Measurements from ENCODE around the gene EFL1.
"Not testable (repeated sequence)": the region's sequence is repeated elsewhere in the genome, so short reads cannot be mapped to it uniquely, and the experiment has no call there.

EFL1 gene

GRCh38 chr15:82196353-82196752 is 66.2 kb downstream of the EFL1 start:
- CTCF ChIA-PET = interaction anchor here (1.0 to 1.8 kb wide), 3 partner anchors 84 to 90 kb away, joined by 3 to 10 read pairs (median 4); no protein-coding TSS in a partner anchor
- Mint-ChIP-seq H3K4me3 (no peak overlapping the region), H3K4me1 (no peaks in the 10 kb centered on the region), H3K27ac (no peak overlapping the region), H3K36me3 (no peaks in the 10 kb centered on the region), H3K27me3 (no peaks in the 10 kb centered on the region), H3K9me3 (no peaks in the 10 kb centered on the region)
- DNase-seq = no peak

GRCh38 chr15:82195818-82196217 is 66.7 kb downstream of the EFL1 start:
- H3K27me3 Mint-ChIP-seq, H3K9me3 Mint-ChIP-seq, H3K27ac Mint-ChIP-seq, H3K4me3 Mint-ChIP-seq, DNase-seq, H3K4me1 Mint-ChIP-seq, H3K36me3 Mint-ChIP-seq: not testable (repeated sequence)
- CTCF ChIA-PET = interaction anchor here (1.3 to 1.8 kb wide), 2 partner anchors 87 to 89 kb away, joined by 3 to 10 read pairs; no protein-coding TSS in a partner anchor

GRCh38 chr15:82194488-82194887 is 68.0 kb downstream of the EFL1 start:
- DNase-seq, H3K4me1 Mint-ChIP-seq, CTCF ChIA-PET: not testable (repeated sequence)

GRCh38 chr15:82193435-82193834 is 69.1 kb downstream of the EFL1 start:
- H3K4me3 Mint-ChIP-seq, H3K27me3 Mint-ChIP-seq, H3K36me3 Mint-ChIP-seq, H3K9me3 Mint-ChIP-seq, DNase-seq, CTCF ChIA-PET, H3K4me1 Mint-ChIP-seq, H3K27ac Mint-ChIP-seq: not testable (repeated sequence)

More at GRCh38 chr15:82194488-82194887, 68.0 kb downstream of the EFL1 start:
- H3K36me3 Mint-ChIP-seq, H3K27me3 Mint-ChIP-seq, H3K4me3 Mint-ChIP-seq, H3K27ac Mint-ChIP-seq, H3K9me3 Mint-ChIP-seq: not testable (repeated sequence)

GRCh38 chr15:82192394-82192793 is 70.1 kb downstream of the EFL1 start:
- DNase-seq, H3K9me3 Mint-ChIP-seq, CTCF ChIA-PET, H3K27ac Mint-ChIP-seq, H3K27me3 Mint-ChIP-seq, H3K4me3 Mint-ChIP-seq, H3K4me1 Mint-ChIP-seq, H3K36me3 Mint-ChIP-seq: not testable (repeated sequence)

GRCh38 chr15:82186719-82187406 is 75.7 kb downstream of the EFL1 start:
- CTCF ChIA-PET = interaction anchor here (0.9 kb wide), 1 partner anchor 11 kb away, joined by 3 read pairs; no protein-coding TSS in a partner anchor
- Mint-ChIP-seq H3K36me3 (no peaks in the 10 kb centered on the region), H3K27me3 (no peaks in the 10 kb centered on the region), H3K27ac (no peak overlapping the region), H3K4me1 (no peaks in the 10 kb centered on the region), H3K4me3 (no peak overlapping the region), H3K9me3 (no peaks in the 10 kb centered on the region)
- DNase-seq = no peak

GRCh38 chr15:82186161-82186560 is 76.4 kb downstream of the EFL1 start:
- H3K36me3 Mint-ChIP-seq = peaks cover 3% of the 10 kb centered on the region
- DNase-seq = no peak
- no peaks in the 10 kb centered on the region for H3K27me3 Mint-ChIP-seq
- H3K4me1 Mint-ChIP-seq = no peaks in the 10 kb centered on the region
- CTCF ChIA-PET = no interaction called here
- H3K27ac Mint-ChIP-seq = no peak overlapping the region
- H3K9me3 Mint-ChIP-seq = no peaks in the 10 kb centered on the region
- no peak overlapping the region for H3K4me3 Mint-ChIP-seq

- H3K9me3 Mint-ChIP-seq = no peaks in the 10 kb centered on the region
- no peaks in the 10 kb centered on the region for H3K4me1 Mint-ChIP-seq
- peaks cover 3% of the 10 kb centered on the region for H3K36me3 Mint-ChIP-seq
- no peak overlapping the region for H3K27ac Mint-ChIP-seq
- no peaks in the 10 kb centered on the region for H3K27me3 Mint-ChIP-seq
- CTCF ChIA-PET = no interaction called here
- no peak overlapping the region for H3K4me3 Mint-ChIP-seq
- DNase-seq = no peak
Observed at GRCh38 chr15:82184776-82185175, 77.8 kb downstream of the EFL1 start.

GRCh38 chr15:82184355-82184754 is 78.2 kb downstream of the EFL1 start:
- Mint-ChIP-seq H3K27ac (no peak overlapping the region), H3K9me3 (no peaks in the 10 kb centered on the region), H3K4me1 (no peaks in the 10 kb centered on the region), H3K36me3 (peaks cover 3% of the 10 kb centered on the region), H3K27me3 (no peaks in the 10 kb centered on the region), H3K4me3 (no peak overlapping the region)
- DNase-seq = no peak
- CTCF ChIA-PET = no interaction called here

- H3K36me3 Mint-ChIP-seq = peaks cover 3% of the 10 kb centered on the region
- no peaks in the 10 kb centered on the region for H3K9me3 Mint-ChIP-seq
- no peak for DNase-seq
- CTCF ChIA-PET = interaction anchor here (1.6 kb wide), 1 partner anchor 75 kb away, joined by 3 read pairs; no protein-coding TSS in a partner anchor
- H3K4me3 Mint-ChIP-seq = no peak overlapping the region
- no peaks in the 10 kb centered on the region for H3K4me1 Mint-ChIP-seq
- H3K27ac Mint-ChIP-seq = no peak overlapping the region
- H3K27me3 Mint-ChIP-seq = no peaks in the 10 kb centered on the region
Observed at GRCh38 chr15:82183121-82184031, 79.2 kb downstream of the EFL1 start.

- DNase-seq = no peak
- peaks cover 3% of the 10 kb centered on the region for H3K36me3 Mint-ChIP-seq
- CTCF ChIA-PET = no interaction called here
- no peak overlapping the region for H3K4me3 Mint-ChIP-seq
- H3K9me3 Mint-ChIP-seq = no peaks in the 10 kb centered on the region
- H3K27me3 Mint-ChIP-seq = no peaks in the 10 kb centered on the region
- no peaks in the 10 kb centered on the region for H3K4me1 Mint-ChIP-seq
- no peak overlapping the region for H3K27ac Mint-ChIP-seq
Observed at GRCh38 chr15:82181371-82181770, 81.2 kb downstream of the EFL1 start.

- H3K27me3 Mint-ChIP-seq = no peaks in the 10 kb centered on the region
- no peak overlapping the region for H3K27ac Mint-ChIP-seq
- no peak for DNase-seq
- no peak overlapping the region for H3K4me3 Mint-ChIP-seq
- no peaks in the 10 kb centered on the region for H3K4me1 Mint-ChIP-seq
- CTCF ChIA-PET = interaction anchor here (1.2 to 1.4 kb wide), 2 partner anchors 68 to 70 kb away, joined by 3 to 4 read pairs; no protein-coding TSS in a partner anchor
- no peaks in the 10 kb centered on the region for H3K9me3 Mint-ChIP-seq
- peaks cover 3% of the 10 kb centered on the region for H3K36me3 Mint-ChIP-seq
Observed at GRCh38 chr15:82178061-82178460, 84.5 kb downstream of the EFL1 start.

GRCh38 chr15:82177291-82178010 is 85.1 kb downstream of the EFL1 start:
- Mint-ChIP-seq H3K4me1 (no peaks in the 10 kb centered on the region), H3K36me3 (peaks cover 3% of the 10 kb centered on the region), H3K9me3 (no peaks in the 10 kb centered on the region), H3K4me3 (no peak overlapping the region), H3K27ac (no peak overlapping the region), H3K27me3 (no peaks in the 10 kb centered on the region)
- CTCF ChIA-PET = interaction anchor here (1.2 to 1.4 kb wide), 2 partner anchors 67 to 69 kb away, joined by 3 to 4 read pairs; no protein-coding TSS in a partner anchor
- no peak for DNase-seq

GRCh38 chr15:82176542-82176941 is 86.0 kb downstream of the EFL1 start:
- H3K4me3 Mint-ChIP-seq = no peak overlapping the region
- H3K9me3 Mint-ChIP-seq = no peaks in the 10 kb centered on the region
- CTCF ChIA-PET = no interaction called here
- H3K27ac Mint-ChIP-seq = no peak overlapping the region
- H3K27me3 Mint-ChIP-seq = no peaks in the 10 kb centered on the region
- peaks cover under 1% of the 10 kb centered on the region for H3K36me3 Mint-ChIP-seq
- no peaks in the 10 kb centered on the region for H3K4me1 Mint-ChIP-seq
- DNase-seq = no peak
